HG03108 (cell line): Measurements from ENCODE around the gene PGM5.
"Not testable (repeated sequence)": the region's sequence is repeated elsewhere in the genome, so short reads cannot be mapped to it uniquely, and the experiment has no call there.

Experiments
- ATAC-seq: cut with Tn5 transposase; IDR thresholded peaks from one replicate; pipeline ENCODE4 v1.9.1; 2021; ENCODE audit warnings: moderate library complexity; ENCODE audit not compliant: unreplicated experiment

PGM5 gene

DNA sequence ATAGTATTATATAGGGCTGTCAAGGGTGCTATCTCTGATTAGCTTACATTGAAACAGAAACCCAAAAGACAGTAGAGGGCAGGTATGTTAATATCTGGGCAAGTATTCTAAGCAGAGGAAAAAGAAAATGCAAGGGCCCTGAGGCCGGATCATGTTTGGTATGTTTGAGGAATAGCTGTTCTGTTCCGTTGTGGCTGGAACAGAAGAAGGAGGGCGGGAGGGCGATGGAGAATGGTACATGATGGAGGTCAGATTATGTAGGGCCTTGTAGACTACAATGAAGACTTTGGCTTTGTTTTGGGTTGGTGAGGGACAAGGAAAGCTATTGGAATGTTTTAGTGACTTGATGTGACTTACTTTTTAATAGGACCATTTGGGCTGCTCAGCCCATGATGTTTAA lies 19.4 kb downstream of the PGM5 start:
- ATAC-seq: not testable (repeated sequence)

DNA sequence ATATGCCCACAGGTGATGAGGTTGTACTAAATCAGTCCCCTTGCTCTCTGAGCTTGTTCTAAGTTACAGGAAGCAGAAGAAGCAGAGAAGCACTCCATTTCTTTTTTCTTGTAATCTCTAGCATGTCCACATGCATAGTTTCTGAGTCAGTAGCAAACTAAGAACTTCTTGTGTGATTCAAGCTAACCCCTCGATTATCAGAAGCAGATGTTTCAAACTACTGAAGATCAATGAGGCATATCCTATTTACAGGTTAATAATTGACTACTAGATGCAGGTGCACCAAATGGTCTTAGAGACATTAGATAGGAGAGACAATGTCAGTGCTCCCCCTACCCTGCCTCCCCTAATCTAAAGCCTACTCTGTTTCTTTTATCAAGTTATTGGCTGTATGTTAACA lies 21.3 kb downstream of the PGM5 start:
- peak; percentile 89 for ATAC-seq

DNA sequence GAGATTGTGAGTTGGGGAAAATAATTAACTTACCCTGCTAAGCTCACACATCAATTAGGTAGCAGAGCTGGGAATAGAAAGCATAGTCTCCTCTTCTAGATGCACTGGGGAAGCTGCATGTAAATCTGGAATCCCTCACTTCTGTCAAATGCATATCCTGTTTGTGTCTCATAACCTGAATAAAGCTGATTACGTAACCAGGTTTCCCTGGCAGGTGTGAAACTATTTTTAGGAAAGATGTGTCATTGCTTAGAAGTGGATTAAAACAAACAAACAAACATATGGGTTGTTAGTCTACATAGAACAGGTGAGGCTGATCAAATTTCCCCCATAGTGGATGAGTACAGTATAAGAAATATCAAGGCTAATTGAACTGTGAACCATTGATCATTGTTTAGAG lies 27.5 kb downstream of the PGM5 start:
- ATAC-seq: not testable (repeated sequence)

- ATAC-seq: not testable (repeated sequence)
These were observed 33.1 kb downstream of the PGM5 start for GRCh38 chr9:68389558-68389957.

GRCh38 chr9:68390737-68391136 lies 34.3 kb downstream of the PGM5 start:
- not testable (repeated sequence) for ATAC-seq

- not testable (repeated sequence) for ATAC-seq
These were observed 40.1 kb downstream of the PGM5 start for GRCh38 chr9:68396411-68397094.

DNA sequence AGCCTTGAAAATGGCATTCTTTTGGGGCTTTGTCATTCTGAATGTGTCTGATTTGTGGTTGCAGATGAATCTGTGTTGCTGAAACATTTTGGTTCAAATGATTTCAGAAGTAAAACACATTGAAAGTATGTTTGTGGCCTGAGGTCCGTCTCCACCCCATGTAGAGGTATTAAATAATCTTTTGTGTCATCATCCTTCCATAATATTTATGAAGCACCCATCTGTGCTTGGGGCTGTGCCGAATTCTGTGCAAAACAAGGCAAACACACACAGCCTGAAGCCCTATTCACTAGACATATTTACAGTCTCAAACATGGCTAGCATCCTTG lies 40.6 kb downstream of the PGM5 start:
- not testable (repeated sequence) for ATAC-seq

GRCh38 chr9:68397796-68398195 lies 41.4 kb downstream of the PGM5 start:
- not testable (repeated sequence) for ATAC-seq

GRCh38 chr9:68398324-68398723 lies 41.9 kb downstream of the PGM5 start:
- not testable (repeated sequence) for ATAC-seq

DNA sequence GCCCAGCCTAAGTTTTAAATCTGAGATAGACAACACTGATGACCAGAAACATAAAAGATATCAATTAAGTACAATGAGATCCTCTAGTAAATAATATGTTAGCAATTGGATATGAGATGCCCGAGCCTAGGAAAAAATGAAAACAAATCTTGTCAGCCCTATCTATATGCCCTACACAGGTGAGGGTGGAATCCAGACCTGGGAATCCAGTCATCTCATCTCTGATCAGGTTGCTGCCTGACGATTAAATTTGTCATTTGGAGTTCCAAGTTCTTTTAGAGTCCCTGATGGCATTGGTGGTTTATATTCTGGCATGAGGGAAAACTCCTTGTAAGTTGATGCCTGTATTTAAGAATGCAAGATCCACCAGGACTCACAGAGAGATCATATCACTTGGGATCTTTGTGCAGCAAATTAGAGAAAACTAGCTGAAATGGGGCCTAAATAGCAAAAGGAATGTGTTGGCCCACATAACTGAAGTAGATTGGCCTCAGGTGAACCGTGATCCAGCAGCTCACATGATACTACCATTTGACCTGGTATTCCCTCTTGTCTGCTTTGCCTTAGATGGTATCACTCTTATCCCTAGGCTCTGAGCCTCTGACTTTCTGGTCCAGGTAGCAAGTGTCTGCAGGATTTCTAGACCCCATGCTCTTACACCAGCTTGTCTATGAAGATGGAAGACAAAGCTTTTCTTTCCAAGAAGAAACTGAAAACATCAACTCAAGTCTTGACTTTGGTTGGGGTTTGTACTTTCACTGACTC lies 48.2 kb downstream of the PGM5 start:
- ATAC-seq: not testable (repeated sequence)

DNA sequence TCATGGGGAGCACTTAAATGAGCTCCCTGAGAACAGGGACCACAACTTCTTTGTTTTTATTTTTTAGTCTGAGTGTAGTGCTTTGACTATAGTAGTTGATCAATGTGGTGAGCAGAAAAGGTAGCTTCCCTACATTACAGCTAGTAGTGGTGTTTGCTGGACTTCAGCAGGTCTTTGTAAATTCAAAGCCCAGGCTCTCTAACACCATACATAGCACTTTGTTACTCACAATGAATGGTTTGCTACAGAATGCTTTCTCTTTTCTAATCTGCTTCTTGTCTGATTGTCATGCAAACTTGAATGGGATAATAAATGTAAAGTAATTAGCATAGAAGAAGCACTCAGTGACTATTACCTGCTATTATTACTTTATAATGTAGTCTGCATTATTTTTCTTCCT lies 55.5 kb downstream of the PGM5 start:
- ATAC-seq: not testable (repeated sequence)

GRCh38 chr9:68412754-68413153 lies 56.3 kb downstream of the PGM5 start:
- ATAC-seq: not testable (repeated sequence)

DNA sequence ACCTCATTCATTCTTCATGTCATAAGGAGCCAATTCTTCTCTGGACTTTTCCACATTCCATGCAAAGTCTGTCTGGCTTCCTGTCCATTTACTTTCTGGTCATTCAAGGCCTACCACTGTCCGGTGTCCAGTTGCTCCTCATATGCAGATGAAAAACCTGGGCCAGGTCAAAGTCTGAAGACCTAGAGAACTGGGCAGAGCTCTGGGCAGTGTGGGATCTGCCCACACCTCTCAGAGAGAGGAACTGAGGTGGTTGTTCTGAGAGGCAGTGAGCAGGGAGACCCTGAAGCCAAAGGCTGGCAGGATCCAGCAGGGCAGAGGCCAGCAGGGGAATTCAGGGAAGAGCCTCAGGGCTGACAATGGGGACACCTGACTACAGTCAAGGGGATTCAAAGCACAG lies 58.7 kb downstream of the PGM5 start:
- ATAC-seq: not testable (repeated sequence)

DNA sequence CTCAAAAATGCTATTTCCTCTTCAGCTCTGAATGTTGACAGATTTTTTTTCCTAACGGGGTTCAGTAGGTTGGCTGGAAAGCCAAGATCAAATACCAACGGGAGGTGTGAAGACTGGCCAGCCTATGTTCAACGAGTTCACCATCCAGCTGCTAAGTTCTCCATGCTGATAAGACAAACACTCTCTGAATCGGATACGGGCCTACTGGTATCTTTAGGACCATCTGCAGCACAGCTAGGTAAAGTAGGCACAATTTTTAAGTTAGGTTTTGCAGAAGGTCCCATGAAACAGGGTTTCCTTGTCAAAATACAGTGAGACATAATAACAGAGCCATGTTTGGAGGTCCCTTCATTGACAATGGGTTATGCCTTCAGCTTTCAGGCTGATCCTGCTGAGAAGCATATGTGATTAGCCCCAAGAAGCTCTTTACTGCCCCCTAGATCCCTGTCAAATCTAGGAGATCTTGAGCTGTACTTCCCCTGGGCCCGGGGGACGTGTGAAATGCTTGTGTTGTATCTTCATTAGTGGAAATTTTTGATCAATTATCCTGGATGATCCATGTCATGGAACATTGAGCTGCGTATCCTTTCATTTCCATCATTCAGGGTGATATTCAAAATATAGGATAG lies 60.6 kb downstream of the PGM5 start:
- ATAC-seq: no peak

- ATAC-seq: no peak
These were observed 61.4 kb downstream of the PGM5 start for GRCh38 chr9:68417762-68418161.

GRCh38 chr9:68418259-68418845 lies 61.9 kb downstream of the PGM5 start:
- no peak for ATAC-seq

DNA sequence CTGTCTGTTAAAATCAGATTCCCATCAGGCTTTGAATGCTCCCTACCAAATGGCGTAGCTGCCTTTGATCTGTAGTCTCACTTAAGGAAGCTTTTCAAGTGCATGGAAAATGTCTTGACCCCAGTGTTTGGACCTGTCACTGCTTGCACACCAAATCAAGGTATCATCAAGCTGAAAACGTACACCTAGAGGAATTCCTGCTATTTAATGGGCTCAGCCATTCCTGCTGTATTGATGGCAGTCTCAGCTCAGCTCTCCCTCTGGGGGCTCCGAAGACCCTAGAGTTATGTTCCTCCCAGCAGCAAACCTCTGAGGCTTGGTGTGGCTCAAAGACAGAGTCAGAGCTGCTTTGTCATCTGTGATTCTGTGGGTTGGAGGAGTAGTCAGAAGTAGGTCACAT lies 63.5 kb downstream of the PGM5 start:
- no peak for ATAC-seq

DNA sequence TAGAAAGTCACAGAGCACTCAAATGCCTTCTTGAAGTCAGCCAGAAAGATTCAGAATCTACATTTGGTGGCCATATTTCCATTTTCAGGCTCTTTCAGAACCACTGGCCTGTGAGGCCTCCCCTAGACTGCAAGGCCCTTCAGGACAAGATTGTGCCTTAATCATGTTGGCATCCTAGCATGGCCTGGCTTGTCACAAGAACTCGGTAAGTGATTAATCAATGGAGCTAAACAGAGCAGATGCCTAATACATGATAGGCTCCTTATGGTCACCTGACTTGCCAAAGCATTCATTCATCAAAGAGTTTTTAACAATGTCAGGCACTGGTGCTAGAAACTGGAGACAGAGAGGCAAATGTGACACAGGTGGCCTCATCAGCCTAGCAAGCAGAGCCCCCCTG lies 70.3 kb downstream of the PGM5 start:
- no peak for ATAC-seq

GRCh38 chr9:68427216-68427977 lies 71.0 kb downstream of the PGM5 start:
- ATAC-seq: no peak

- ATAC-seq: no peak
These were observed 72.1 kb downstream of the PGM5 start for GRCh38 chr9:68428481-68428880.

GRCh38 chr9:68429631-68430030 lies 73.2 kb downstream of the PGM5 start:
- ATAC-seq: no peak
